Endodermal cell (in vitro differentiated cells): ENCODE measurements around the gene TIMP4. TPM values are rescaled to one million over a fixed set of nuclear protein-coding genes. Genes with fewer than 3 reads are reported as not detected.

Experiments
- DNase-seq: peaks from one replicate; pipeline ENCODE4 v3.0.0-alpha.2; 2017
- H3K27ac ChIP-seq: 2 replicates; pipeline ENCODE4 v1.5.1; 2013; ENCODE audit warnings: mild to moderate bottlenecking, low read depth, low read length, moderate library complexity
- H3K27me3 ChIP-seq: 2 replicates; pipeline ENCODE4 v1.6.1; 2013; ENCODE audit warnings: mild to moderate bottlenecking, low read length, moderate library complexity; ENCODE audit not compliant: insufficient read depth, control insufficient read depth, poor library complexity, severe bottlenecking
- H3K36me3 ChIP-seq: 2 replicates; pipeline ENCODE4 v1.7.0; 2013; ENCODE audit warnings: mild to moderate bottlenecking, low read length, moderate library complexity; ENCODE audit not compliant: control insufficient read depth, insufficient read depth
- H3K4me1 ChIP-seq: one replicate; pipeline ENCODE4 v1.7.0; 2013; ENCODE audit warnings: low read length; ENCODE audit not compliant: control insufficient read depth, insufficient read depth
- H3K4me3 ChIP-seq: 2 replicates; pipeline ENCODE4 v1.5.1; 2013; ENCODE audit warnings: mild to moderate bottlenecking, low read length, moderate library complexity
- H3K9ac ChIP-seq: 2 replicates; pipeline ENCODE4 v1.6.1; 2013; ENCODE audit warnings: mild to moderate bottlenecking, low read length, moderate library complexity; ENCODE audit not compliant: poor library complexity, severe bottlenecking; ENCODE audit errors: extremely low read depth
- H3K9me3 ChIP-seq: 2 replicates; pipeline ENCODE4 v1.6.1; 2013; ENCODE audit warnings: mild to moderate bottlenecking, low read length, moderate library complexity; ENCODE audit not compliant: control insufficient read depth
- H3K27ac Mint-ChIP-seq: 2 replicates; pipeline ENCODE4 v1.8.0; 2020; ENCODE audit warnings: mixed read lengths
- H3K27me3 Mint-ChIP-seq: 2 replicates; pipeline ENCODE4 v1.8.0; 2021; ENCODE audit warnings: mild to moderate bottlenecking, mixed read lengths; ENCODE audit not compliant: insufficient read depth
- H3K36me3 Mint-ChIP-seq: 2 replicates; pipeline ENCODE4 v1.8.0; 2020; ENCODE audit warnings: low read depth, mixed read lengths
- H3K4me1 Mint-ChIP-seq: 2 replicates; pipeline ENCODE4 v1.8.0; 2020; ENCODE audit warnings: mixed read lengths
- H3K4me3 Mint-ChIP-seq: 2 replicates; pipeline ENCODE4 v1.8.0; 2020; ENCODE audit warnings: mild to moderate bottlenecking, moderate library complexity, mixed read lengths
- H3K9me3 Mint-ChIP-seq: 2 replicates; pipeline ENCODE4 v1.8.0; 2020; ENCODE audit warnings: mild to moderate bottlenecking, mixed read lengths
- WGBS, 2 experiments: methylation state at CpG; one replicate each; pipeline versions ENCODE4 v1.1.5 to v1.1.7; 2013; ENCODE audit warnings: missing lambda C conversion rate in 2 of 2, mixed read lengths in 1 of 2; ENCODE audit not compliant: insufficient coverage in 1 of 2, insufficient read length in 1 of 2; 5-methylcytosine and 5-hydroxymethylcytosine counted together
- total RNA-seq, 2 donors: library from RNA; stranded (reverse); fragmentation: NEBNext Ultra II Directional in 1 of 2; extraction: Animal tissue kit (Norgen Biotek cat#: 25700) in 1 of 2; gene quantifications; 2 replicates in 1 of 2; 3 replicates in 1 of 2; pipeline ENCODE4 v1.2.1, GENCODE V29; 2021
- TF ChIP-seq, protein P1 (sequence below): fragments of 200-600 bp; sonication (generic); conservative IDR thresholded peaks from 2 replicates; pipeline ENCODE4 v1.5.0; 2021; ENCODE audit warnings: antibody characterized with exemption, mild to moderate bottlenecking

Gene TIMP4
- total RNA-seq, 2 donors from 2014 or later = 4.4 TPM; not detected in 1

DNA sequence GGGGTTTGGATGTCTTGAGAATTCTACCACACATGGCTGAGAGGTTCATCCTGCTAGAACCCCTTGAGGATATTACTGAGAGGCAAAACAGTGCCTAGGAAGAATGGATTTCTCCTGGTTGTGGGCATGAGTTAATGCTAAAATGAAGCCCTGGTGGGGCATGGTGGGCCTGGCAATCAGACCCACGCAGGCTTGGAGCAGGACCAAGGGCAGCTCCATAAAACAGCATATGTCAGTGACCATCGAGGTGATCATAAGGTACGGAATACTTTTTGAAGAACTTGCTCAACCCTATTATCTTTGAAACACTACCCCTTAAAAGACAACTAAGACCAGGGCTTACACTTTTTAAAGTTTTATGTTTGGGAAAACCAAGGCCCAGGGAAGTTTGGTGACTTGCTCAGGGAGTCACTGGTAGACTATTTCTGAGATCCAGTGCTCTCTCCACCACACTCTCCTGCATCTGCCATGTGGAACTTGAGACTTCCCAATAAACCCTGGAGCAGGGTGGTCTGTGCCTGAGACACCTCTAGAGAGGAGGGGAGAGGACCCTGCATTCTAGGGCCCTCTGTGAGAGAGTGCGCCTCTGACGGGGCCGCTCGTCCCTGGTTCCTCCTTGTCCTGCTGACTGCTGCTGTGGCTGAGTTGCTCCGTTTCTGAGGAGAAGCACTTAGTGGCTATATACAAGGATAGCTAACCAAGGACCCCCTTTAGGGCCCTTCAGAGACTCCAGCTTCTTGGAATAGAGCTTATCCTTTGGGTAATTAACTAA lies 28.0 kb upstream of the TIMP4 start:
- Mint-ChIP-seq H3K27me3 (no peaks in the 10 kb centered on the region), H3K4me1 (peaks cover 13% of the 10 kb centered on the region), H3K4me3 (no peak overlapping the region), H3K9me3 (no peaks in the 10 kb centered on the region), H3K27ac (no peak overlapping the region), H3K36me3 (no peaks in the 10 kb centered on the region)
- no peaks in the 10 kb centered on the region for H3K9me3 ChIP-seq
- H3K9ac ChIP-seq = no peak overlapping the region
- H3K4me1 ChIP-seq = no peaks in the 10 kb centered on the region
- no peaks in the 10 kb centered on the region for H3K27me3 ChIP-seq
- no peak for DNase-seq
- H3K27ac ChIP-seq = no peak overlapping the region
- TF ChIP-seq, protein P1, sequence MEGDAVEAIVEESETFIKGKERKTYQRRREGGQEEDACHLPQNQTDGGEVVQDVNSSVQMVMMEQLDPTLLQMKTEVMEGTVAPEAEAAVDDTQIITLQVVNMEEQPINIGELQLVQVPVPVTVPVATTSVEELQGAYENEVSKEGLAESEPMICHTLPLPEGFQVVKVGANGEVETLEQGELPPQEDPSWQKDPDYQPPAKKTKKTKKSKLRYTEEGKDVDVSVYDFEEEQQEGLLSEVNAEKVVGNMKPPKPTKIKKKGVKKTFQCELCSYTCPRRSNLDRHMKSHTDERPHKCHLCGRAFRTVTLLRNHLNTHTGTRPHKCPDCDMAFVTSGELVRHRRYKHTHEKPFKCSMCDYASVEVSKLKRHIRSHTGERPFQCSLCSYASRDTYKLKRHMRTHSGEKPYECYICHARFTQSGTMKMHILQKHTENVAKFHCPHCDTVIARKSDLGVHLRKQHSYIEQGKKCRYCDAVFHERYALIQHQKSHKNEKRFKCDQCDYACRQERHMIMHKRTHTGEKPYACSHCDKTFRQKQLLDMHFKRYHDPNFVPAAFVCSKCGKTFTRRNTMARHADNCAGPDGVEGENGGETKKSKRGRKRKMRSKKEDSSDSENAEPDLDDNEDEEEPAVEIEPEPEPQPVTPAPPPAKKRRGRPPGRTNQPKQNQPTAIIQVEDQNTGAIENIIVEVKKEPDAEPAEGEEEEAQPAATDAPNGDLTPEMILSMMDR = no peak
- WGBS, 2 experiments = 86 to 96% methylated on average over 1 to 8 of the region's 8 CpGs
- no peaks in the 10 kb centered on the region for H3K36me3 ChIP-seq
- H3K4me3 ChIP-seq = no peak overlapping the region

DNA sequence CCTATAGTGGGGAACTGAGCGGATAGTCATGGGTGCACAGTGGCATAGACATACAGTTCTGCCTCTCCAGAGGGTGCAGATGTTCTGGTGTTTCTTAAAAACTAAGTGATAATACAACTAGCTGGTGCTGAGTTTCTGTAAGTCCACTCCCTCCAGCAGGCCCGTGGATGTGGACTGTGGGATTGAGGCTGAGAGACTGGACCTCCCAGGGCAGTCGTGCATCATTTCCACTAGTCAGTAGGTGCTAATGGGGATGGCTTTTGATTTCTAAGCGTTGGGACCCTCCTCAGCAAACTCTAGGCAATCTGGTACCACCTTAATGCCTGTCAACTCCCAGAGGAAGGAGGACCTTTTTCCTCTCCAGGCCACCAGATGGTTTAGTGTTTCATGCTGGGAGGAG lies 27.3 kb upstream of the TIMP4 start:
- Histone ChIP-seq H3K4me3 (no peak overlapping the region), H3K27me3 (no peaks in the 10 kb centered on the region), H3K9me3 (no peaks in the 10 kb centered on the region), H3K36me3 (no peaks in the 10 kb centered on the region), H3K9ac (no peak overlapping the region), H3K4me1 (no peaks in the 10 kb centered on the region), H3K27ac (no peak overlapping the region)
- H3K4me1 Mint-ChIP-seq = peaks cover 13% of the 10 kb centered on the region
- H3K27ac Mint-ChIP-seq = no peak overlapping the region
- no peak for DNase-seq
- 77% methylated on average over 4 of the region's 4 CpGs; no CpG with 5 or more reads in 1 of the 2 experiments for WGBS, 2 experiments
- H3K27me3 Mint-ChIP-seq = no peaks in the 10 kb centered on the region
- no peaks in the 10 kb centered on the region for H3K36me3 Mint-ChIP-seq
- no peak overlapping the region for H3K4me3 Mint-ChIP-seq
- TF ChIP-seq, protein P1 = no peak
- no peaks in the 10 kb centered on the region for H3K9me3 Mint-ChIP-seq

DNA sequence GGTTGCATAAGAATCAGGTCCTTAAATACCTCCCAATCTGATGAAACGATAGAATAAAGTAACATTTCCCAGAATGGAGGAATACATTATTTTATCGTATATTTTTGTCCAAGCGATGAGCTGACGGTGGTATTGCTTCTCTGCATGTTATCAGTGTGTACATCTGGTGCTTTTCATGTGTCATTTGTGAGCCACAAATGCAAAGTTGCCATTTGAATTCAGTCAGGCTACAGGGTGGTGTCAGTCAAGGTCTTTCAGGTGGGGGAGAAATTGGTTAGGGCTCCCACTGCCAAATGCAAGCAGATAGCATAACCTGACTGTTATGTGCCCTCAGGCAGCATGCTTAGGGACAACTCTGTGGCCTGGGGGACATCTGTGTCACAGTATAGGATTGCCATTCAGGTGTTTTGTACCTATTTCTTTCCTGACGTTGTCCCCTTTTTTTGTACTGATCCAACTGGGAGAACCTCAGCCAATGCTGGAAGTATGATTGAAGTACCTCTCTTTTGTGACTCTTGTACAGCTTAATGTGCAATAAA lies 26.5 kb upstream of the TIMP4 start:
- H3K9me3 Mint-ChIP-seq = no peaks in the 10 kb centered on the region
- no peaks in the 10 kb centered on the region for H3K36me3 ChIP-seq
- TF ChIP-seq, protein P1 = no peak

More for the DNA sequence above, 26.5 kb upstream of the TIMP4 start:
- no peak for DNase-seq
- Mint-ChIP-seq H3K27me3 (no peaks in the 10 kb centered on the region), H3K4me3 (no peak overlapping the region), H3K4me1 (peaks cover 7% of the 10 kb centered on the region), H3K27ac (no peak overlapping the region), H3K36me3 (no peaks in the 10 kb centered on the region)
- H3K27me3 ChIP-seq = no peaks in the 10 kb centered on the region
- no peak overlapping the region for H3K9ac ChIP-seq
- H3K4me3 ChIP-seq = no peak overlapping the region
- H3K4me1 ChIP-seq = no peaks in the 10 kb centered on the region
- WGBS, 2 experiments = 91 to 98% methylated on average over 4 to 5 of the region's 5 CpGs
- H3K27ac ChIP-seq = no peak overlapping the region
- H3K9me3 ChIP-seq = no peaks in the 10 kb centered on the region
